ENCODE data around the gene GPC5.

The GPC5 gene

DNA sequence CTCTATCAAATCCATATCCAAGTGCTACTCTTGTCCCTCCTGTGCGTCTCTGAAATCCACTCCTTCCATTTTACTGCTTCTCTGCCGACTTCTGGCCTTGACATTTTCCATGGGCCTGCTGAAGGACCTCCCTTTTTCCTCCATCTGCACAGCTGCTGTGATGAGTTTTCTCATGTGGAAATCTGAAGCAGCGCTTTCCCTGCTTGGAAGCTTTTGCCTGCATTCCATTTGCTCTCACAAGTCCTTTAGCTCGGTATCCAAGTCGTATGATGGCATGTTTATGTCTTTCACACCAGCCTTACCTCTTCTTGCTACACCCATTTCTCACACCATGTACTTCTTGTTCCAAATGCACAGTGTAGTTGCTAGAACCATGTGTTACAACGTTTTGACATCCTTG is 328.2 kb downstream of the GPC5 start:
- Histone ChIP-seq H3K36me3 (ENCODE audit: insufficient read depth, low read length) (no peaks in the 10 kb centered on the region), H3K4me3 (ENCODE audit: low read depth, low read length) (no peak overlapping the region), H3K79me2 (ENCODE audit: control insufficient read depth, insufficient read depth, low read length, unreplicated experiment) (no peaks in the 10 kb centered on the region), H2AFZ (ENCODE audit: low read length, unreplicated experiment) (no peak overlapping the region), H3K4me1 (ENCODE audit: control insufficient read depth, insufficient read depth, low read length, unreplicated experiment) (no peaks in the 10 kb centered on the region), H3K27me3 (ENCODE audit: insufficient read depth, low read length) (no peaks in the 10 kb centered on the region; the same call in 1 of the 2 replicates), H3K27ac (ENCODE audit: low read depth, low read length) (no peak overlapping the region)

DNA sequence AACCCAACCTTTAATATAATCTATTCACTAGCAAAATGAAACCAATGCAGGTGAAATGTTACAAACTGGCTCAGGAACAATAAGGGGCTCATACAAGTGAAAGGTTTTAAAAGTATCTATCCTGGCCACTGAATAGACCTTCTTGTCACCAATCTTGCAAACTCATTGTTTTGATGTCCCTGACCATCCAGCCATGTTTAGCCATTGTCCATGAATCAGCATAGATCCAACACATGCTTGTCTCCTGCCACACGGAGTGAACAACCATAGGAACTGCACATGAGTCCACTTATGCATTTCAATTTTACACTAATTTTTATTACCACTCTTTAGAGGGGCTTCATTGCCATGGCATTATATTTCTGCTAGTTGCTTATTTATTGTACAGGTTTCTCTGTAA is 331.4 kb downstream of the GPC5 start:
- no peaks in the 10 kb centered on the region for H3K79me2 ChIP-seq (ENCODE audit: control insufficient read depth, insufficient read depth, low read length, unreplicated experiment)

DNA sequence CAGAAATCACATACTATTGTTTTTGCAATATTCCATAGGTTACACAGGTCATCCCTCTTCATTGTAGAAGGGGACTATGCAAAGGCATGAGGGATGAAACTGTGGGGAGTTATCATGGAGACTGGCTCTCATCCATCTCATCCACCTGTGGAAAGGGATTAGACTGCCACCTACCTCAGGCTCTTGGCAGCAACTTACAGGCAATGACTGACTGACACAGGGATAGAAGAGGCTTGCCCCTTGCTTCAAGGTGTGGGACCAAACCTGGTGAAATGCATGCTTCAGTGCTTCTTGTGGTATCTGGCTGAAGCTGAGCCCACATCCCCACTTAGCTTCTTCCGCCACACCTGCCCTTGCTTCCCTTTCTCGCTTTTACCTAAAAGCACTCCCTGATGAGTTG is 341.3 kb downstream of the GPC5 start:
- Histone ChIP-seq H3K36me3 (ENCODE audit: insufficient read depth, low read length) (no peaks in the 10 kb centered on the region), H3K27me3 (ENCODE audit: insufficient read depth, low read length) (no peaks in the 10 kb centered on the region), H2AFZ (ENCODE audit: low read length, unreplicated experiment) (no peak overlapping the region), H3K4me1 (ENCODE audit: control insufficient read depth, insufficient read depth, low read length, unreplicated experiment) (no peaks in the 10 kb centered on the region), H3K79me2 (ENCODE audit: control insufficient read depth, insufficient read depth, low read length, unreplicated experiment) (no peaks in the 10 kb centered on the region), H3K27ac (ENCODE audit: low read depth, low read length) (no peak overlapping the region), H3K4me3 (ENCODE audit: low read depth, low read length) (no peak overlapping the region)

More for the DNA sequence above, 331.4 kb downstream of the GPC5 start:
- Histone ChIP-seq H3K36me3 (ENCODE audit: insufficient read depth, low read length) (no peaks in the 10 kb centered on the region), H3K4me3 (ENCODE audit: low read depth, low read length) (no peak overlapping the region), H3K27me3 (ENCODE audit: insufficient read depth, low read length) (no peaks in the 10 kb centered on the region; the same call in 1 of the 2 replicates), H3K4me1 (ENCODE audit: control insufficient read depth, insufficient read depth, low read length, unreplicated experiment) (no peaks in the 10 kb centered on the region), H3K27ac (ENCODE audit: low read depth, low read length) (no peak overlapping the region), H2AFZ (ENCODE audit: low read length, unreplicated experiment) (no peak overlapping the region)

DNA sequence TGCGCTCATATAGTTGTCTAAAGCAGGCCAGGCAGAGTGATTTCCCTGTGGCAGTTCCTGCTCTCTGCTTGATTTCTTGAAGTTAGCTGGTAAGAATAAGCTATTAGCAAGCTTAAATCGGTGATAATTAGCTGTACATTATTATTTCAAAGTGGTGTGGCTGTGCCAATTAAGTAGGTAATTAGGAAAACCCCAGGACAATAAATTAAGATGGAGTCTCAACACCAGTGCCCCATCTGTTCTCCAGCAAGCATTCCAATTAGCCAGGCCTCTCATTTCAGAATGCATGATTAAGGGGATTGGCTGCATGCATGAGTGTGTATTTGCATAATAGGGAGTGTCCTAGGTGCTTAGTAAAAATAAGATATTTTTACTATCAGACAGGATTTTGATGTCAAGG is 342.3 kb downstream of the GPC5 start:
- H3K27ac ChIP-seq (ENCODE audit: low read depth, low read length) = no peak overlapping the region
- no peaks in the 10 kb centered on the region for H3K79me2 ChIP-seq (ENCODE audit: control insufficient read depth, insufficient read depth, low read length, unreplicated experiment)
- no peak overlapping the region for H2AFZ ChIP-seq (ENCODE audit: low read length, unreplicated experiment)
- H3K27me3 ChIP-seq (ENCODE audit: insufficient read depth, low read length) = no peaks in the 10 kb centered on the region
- no peaks in the 10 kb centered on the region for H3K4me1 ChIP-seq (ENCODE audit: control insufficient read depth, insufficient read depth, low read length, unreplicated experiment)
- H3K36me3 ChIP-seq (ENCODE audit: insufficient read depth, low read length) = no peaks in the 10 kb centered on the region
- no peak overlapping the region for H3K4me3 ChIP-seq (ENCODE audit: low read depth, low read length)

DNA sequence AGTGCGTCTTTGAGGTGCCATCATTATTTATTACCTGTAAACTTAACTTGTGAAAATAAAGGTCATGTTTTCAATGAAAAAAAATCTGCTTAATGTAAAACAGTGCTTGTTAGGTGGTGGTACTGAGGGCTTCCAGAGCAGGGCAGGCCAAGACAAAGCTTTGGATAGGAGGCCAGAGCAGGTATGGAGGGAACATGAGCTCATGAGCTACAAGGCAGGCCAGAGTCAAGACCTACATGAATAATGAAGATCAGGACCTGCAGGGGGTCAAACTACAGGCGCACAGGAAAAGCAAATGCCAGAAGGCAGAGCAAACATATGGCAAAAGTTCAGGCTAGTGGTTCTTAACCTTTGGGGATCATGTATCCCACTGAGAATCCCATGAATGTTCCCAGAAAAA is 343.5 kb downstream of the GPC5 start:
- H3K4me3 ChIP-seq (ENCODE audit: low read depth, low read length) = no peak overlapping the region
- no peaks in the 10 kb centered on the region for H3K79me2 ChIP-seq (ENCODE audit: control insufficient read depth, insufficient read depth, low read length, unreplicated experiment)
- no peak overlapping the region for H2AFZ ChIP-seq (ENCODE audit: low read length, unreplicated experiment)
- H3K27ac ChIP-seq (ENCODE audit: low read depth, low read length) = no peak overlapping the region
- no peaks in the 10 kb centered on the region for H3K27me3 ChIP-seq (ENCODE audit: insufficient read depth, low read length)
- no peaks in the 10 kb centered on the region for H3K4me1 ChIP-seq (ENCODE audit: control insufficient read depth, insufficient read depth, low read length, unreplicated experiment)
- no peaks in the 10 kb centered on the region for H3K36me3 ChIP-seq (ENCODE audit: insufficient read depth, low read length)

DNA sequence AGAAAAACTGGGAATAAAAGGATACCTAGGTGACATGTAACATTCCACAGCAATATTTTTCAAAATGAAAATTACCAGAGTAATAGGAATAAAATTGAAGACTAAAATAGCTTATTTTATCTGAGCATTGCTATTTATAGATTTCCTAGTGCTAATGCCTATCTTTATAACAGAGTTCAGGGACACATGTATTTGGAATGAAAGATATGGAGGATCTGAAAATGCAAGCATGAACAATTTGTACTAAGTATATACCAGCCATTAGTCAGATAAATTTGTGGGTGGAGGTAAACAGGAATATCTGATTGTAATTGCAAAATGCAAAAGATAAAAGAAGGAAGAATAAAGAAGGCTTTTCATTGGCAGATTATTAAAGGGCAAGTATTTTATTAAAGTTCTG is 345.9 kb downstream of the GPC5 start:
- Histone ChIP-seq H3K27me3 (ENCODE audit: insufficient read depth, low read length) (no peaks in the 10 kb centered on the region), H2AFZ (ENCODE audit: low read length, unreplicated experiment) (no peak overlapping the region), H3K79me2 (ENCODE audit: control insufficient read depth, insufficient read depth, low read length, unreplicated experiment) (no peaks in the 10 kb centered on the region), H3K36me3 (ENCODE audit: insufficient read depth, low read length) (no peaks in the 10 kb centered on the region), H3K4me3 (ENCODE audit: low read depth, low read length) (no peak overlapping the region), H3K27ac (ENCODE audit: low read depth, low read length) (no peak overlapping the region), H3K4me1 (ENCODE audit: control insufficient read depth, insufficient read depth, low read length, unreplicated experiment) (no peaks in the 10 kb centered on the region)

DNA sequence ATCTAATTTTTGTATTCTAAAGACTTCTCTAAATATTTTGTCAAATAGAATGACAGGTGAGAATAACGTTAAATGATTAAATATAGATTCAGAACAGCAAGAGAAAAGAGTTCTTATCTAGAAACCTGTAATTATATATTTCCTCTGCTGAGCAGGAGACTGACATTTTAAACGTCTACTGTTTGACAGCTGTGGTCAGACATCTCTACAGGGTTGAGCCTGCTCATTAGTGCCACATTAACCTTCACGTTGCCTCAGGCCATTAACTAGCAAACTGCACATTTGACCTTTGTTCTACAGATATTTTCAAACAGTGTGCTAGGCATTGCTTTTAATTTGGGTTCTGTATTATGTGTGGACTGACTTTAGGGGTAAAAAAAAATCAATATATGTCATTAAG is 347.5 kb downstream of the GPC5 start:
- no peak overlapping the region for H3K4me3 ChIP-seq (ENCODE audit: low read depth, low read length)
- H3K27me3 ChIP-seq (ENCODE audit: insufficient read depth, low read length) = no peaks in the 10 kb centered on the region
- no peak overlapping the region for H2AFZ ChIP-seq (ENCODE audit: low read length, unreplicated experiment)
- H3K36me3 ChIP-seq (ENCODE audit: insufficient read depth, low read length) = no peaks in the 10 kb centered on the region
- H3K4me1 ChIP-seq (ENCODE audit: control insufficient read depth, insufficient read depth, low read length, unreplicated experiment) = no peaks in the 10 kb centered on the region
- no peaks in the 10 kb centered on the region for H3K79me2 ChIP-seq (ENCODE audit: control insufficient read depth, insufficient read depth, low read length, unreplicated experiment)
- no peak overlapping the region for H3K27ac ChIP-seq (ENCODE audit: low read depth, low read length)

DNA sequence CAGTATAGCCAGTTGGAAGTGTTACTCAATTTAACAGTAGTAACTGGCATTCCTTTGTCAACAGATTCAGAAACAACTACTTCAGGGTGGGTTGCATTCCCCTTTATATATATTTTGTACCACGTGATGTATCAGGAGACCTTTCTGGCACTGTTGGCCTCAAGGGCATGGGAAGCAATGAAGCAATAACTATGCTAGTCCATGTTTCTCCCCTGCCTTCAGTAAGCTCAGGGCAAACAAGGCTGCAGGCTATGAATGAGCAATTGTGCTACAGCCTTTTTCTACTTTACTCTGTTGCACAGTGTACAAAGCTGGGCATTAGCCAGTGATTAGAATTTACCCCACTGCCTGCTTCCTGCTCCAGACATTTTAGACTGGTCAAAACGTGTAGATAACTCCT is 348.8 kb downstream of the GPC5 start:
- Histone ChIP-seq H3K27ac (ENCODE audit: low read depth, low read length) (no peak overlapping the region), H3K27me3 (ENCODE audit: insufficient read depth, low read length) (no peaks in the 10 kb centered on the region), H3K36me3 (ENCODE audit: insufficient read depth, low read length) (no peaks in the 10 kb centered on the region), H3K4me3 (ENCODE audit: low read depth, low read length) (no peak overlapping the region), H3K79me2 (ENCODE audit: control insufficient read depth, insufficient read depth, low read length, unreplicated experiment) (no peaks in the 10 kb centered on the region), H2AFZ (ENCODE audit: low read length, unreplicated experiment) (no peak overlapping the region), H3K4me1 (ENCODE audit: control insufficient read depth, insufficient read depth, low read length, unreplicated experiment) (no peaks in the 10 kb centered on the region)

DNA sequence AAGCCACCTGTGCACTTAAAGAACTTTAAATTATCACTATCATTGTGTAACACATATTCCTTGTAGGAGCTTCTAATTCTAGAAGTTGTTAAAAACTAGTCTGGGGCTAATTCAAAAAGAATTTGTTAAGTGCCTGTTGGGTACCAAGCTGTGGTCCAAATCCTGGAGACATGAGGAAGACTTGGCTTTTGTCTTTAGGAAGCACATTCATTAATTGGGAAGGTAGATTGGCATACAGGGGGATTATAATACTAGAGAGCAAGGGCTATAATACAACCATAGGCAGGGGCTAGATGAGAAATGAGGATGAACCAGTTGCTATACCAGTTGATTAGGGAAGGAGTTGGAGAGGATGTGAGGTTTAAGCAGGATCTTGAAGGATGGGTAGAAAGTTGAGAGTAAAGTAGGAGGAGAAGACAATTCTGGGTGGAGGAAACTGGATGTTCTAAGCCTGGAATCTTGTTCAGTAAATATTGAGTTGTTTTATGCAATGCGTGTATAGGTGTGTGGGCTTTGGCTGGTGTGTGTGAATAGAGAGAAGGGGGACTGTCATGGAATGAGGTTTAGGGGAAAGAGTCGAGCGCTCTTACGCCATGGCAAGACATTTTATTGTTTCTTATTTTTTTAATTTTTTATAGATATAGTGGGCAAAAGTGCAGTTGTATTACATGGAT is 350.1 kb downstream of the GPC5 start:
- Histone ChIP-seq H3K4me3 (ENCODE audit: low read depth, low read length) (no peak overlapping the region), H3K36me3 (ENCODE audit: insufficient read depth, low read length) (no peaks in the 10 kb centered on the region), H3K27me3 (ENCODE audit: insufficient read depth, low read length) (no peaks in the 10 kb centered on the region), H3K4me1 (ENCODE audit: control insufficient read depth, insufficient read depth, low read length, unreplicated experiment) (no peaks in the 10 kb centered on the region), H2AFZ (ENCODE audit: low read length, unreplicated experiment) (no peak overlapping the region), H3K79me2 (ENCODE audit: control insufficient read depth, insufficient read depth, low read length, unreplicated experiment) (no peaks in the 10 kb centered on the region), H3K27ac (ENCODE audit: low read depth, low read length) (no peak overlapping the region)

DNA sequence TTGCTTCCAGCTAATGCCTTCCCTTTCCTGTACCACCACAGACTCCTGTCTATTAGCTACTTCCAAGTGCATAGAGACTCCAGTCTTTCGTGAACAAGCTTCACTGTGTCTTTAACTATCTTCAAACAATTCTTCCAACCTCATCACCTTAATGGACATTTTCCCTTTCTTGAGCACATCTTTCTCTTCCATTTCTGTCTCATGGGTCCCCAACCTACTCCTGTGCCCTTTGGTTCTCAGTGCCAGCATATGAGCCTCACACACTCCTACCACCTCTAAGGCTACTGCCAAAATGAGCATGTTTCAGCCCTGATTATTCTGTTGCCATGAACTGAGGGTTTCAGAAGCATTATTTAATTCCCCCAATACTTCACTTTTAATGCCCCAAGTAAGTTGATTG is 360.3 kb downstream of the GPC5 start:
- no peaks in the 10 kb centered on the region for H3K79me2 ChIP-seq (ENCODE audit: control insufficient read depth, insufficient read depth, low read length, unreplicated experiment)
- no peaks in the 10 kb centered on the region for H3K27me3 ChIP-seq (ENCODE audit: insufficient read depth, low read length)
- no peak overlapping the region for H2AFZ ChIP-seq (ENCODE audit: low read length, unreplicated experiment)
- no peaks in the 10 kb centered on the region for H3K36me3 ChIP-seq (ENCODE audit: insufficient read depth, low read length)
- H3K27ac ChIP-seq (ENCODE audit: low read depth, low read length) = no peak overlapping the region
- H3K4me1 ChIP-seq (ENCODE audit: control insufficient read depth, insufficient read depth, low read length, unreplicated experiment) = no peaks in the 10 kb centered on the region
- H3K4me3 ChIP-seq (ENCODE audit: low read depth, low read length) = no peak overlapping the region

DNA sequence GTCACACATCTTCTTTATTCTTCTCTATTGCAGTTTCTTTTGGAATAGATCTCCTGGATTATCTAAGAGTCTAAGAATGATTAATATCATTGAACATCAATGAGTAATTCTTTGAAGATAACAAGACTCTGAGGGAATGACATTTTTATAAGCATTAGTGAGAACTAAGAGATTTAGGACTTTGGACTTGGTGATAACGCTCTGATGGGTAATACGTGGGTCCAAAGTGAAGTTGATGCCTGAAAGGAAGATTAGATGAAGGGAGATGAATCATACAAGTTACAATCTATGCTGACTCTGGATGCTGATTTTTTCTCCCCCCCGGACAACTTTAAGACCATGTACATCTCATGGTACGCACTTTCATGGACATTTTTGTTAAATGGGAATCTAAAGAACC is 364.5 kb downstream of the GPC5 start:
- Histone ChIP-seq H3K27ac (ENCODE audit: low read depth, low read length) (no peak overlapping the region), H3K27me3 (ENCODE audit: insufficient read depth, low read length) (no peaks in the 10 kb centered on the region), H3K4me3 (ENCODE audit: low read depth, low read length) (no peak overlapping the region), H3K79me2 (ENCODE audit: control insufficient read depth, insufficient read depth, low read length, unreplicated experiment) (no peaks in the 10 kb centered on the region), H3K36me3 (ENCODE audit: insufficient read depth, low read length) (no peaks in the 10 kb centered on the region), H2AFZ (ENCODE audit: low read length, unreplicated experiment) (no peak overlapping the region), H3K4me1 (ENCODE audit: control insufficient read depth, insufficient read depth, low read length, unreplicated experiment) (no peaks in the 10 kb centered on the region)

All from ACC112 (cell line).